ENCODE data around the gene GP1BB. TPM values are rescaled to one million over a fixed set of nuclear protein-coding genes. Genes with fewer than 3 reads are reported as not detected.

The GP1BB gene
- total and polyA plus RNA-seq, 2 donors (not counting 3 experiments of a cell fraction or from before 2014, with no cell fraction given): 1.7 to 6.2 TPM

DNA sequence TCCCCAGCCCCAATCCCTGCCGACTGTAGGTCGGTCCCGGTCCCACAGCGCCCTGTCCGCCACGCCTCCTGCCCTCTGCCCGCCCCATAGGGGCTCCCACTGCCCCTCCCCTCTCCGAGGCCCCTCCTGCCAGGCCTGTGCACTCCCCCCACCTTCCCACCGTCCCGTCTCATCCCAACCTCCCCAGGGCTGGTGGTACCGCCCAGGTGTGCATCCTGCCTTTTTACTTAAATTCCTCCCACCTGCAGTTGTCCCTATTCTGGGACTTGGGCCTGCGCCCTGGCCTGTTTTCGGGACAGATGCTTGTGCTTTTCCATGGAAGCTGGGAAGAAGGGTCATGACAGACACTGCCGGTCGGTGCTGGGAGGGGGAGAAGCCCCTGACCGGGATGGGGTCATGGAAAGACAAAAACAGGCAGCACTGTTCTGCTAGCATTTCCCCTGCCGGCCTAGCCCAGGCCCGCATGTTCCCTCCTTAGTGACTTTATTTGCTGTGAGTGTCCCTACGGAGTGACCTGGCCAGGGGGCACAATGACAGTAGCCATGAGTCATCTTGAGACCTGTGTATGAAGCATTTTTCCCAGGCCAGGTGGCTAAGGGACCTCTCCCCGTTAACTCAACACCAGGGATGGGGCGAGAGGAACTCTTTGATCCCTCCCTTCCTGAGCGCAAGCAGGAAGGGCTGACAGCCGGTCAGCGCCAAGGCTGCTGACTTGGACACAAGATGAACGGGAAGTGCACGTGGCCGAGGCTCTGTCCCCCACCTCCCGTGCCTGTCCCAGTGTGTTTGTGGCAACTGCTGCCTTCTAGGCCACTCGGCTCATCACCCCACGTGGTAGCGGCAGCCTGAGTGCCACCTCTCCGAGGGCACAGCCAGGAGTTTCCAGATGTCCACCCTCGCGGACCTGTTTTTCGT, 44.3 kb downstream of the GP1BB start:
- Histone ChIP-seq H3K9me1 (replicated peaks; ENCODE audit: control insufficient read depth, extremely low read depth, insufficient read depth, low read length) (no peaks in the 10 kb centered on the region), H3K4me3 (replicated peaks in 1 of 3; ENCODE audit: insufficient read depth in 1 of 3, low read depth in 1 of 3, low read length in 3 of 3) (no peak overlapping the region), H3K36me3 (ENCODE audit: control insufficient read depth in 2 of 2, extremely low read depth in 1 of 2, insufficient read depth in 2 of 2, low read length in 2 of 2) (peaks cover 0 to 3% of the 10 kb centered on the region in 2 experiments), H3K9ac (replicated peaks; ENCODE audit: extremely low read depth, insufficient read depth, low read length) (no peak overlapping the region), H3K27me3 (ENCODE audit: control insufficient read depth in 2 of 2, insufficient read depth in 2 of 2, low read length in 2 of 2) (peaks cover 10 to 16% of the 10 kb centered on the region in 2 experiments), H3K9me3 (replicated peaks; ENCODE audit: control insufficient read depth, insufficient read depth, low read length) (no peaks in the 10 kb centered on the region), H3K27ac (ENCODE audit: insufficient read depth, low read depth, low read length) (no peak overlapping the region), H3K79me2 (ENCODE audit: control insufficient read depth, insufficient read depth, low read length) (peaks cover 17% of the 10 kb centered on the region), H2AFZ (ENCODE audit: low read depth, low read length) (no peak overlapping the region), H3K4me2 (ENCODE audit: insufficient read depth, low read length) (no peak overlapping the region), H3K4me1 (ENCODE audit: control insufficient read depth, extremely low read depth, insufficient read depth, low read length) (peaks cover 9% of the 10 kb centered on the region), H4K20me1 (replicated peaks; ENCODE audit: control insufficient read depth, extremely low read depth, insufficient read depth, low read length) (no peaks in the 10 kb centered on the region)
- ChIA-PET CTCF (interaction anchor here (1.2 kb wide), 1 partner anchor 142 kb away, joined by 3 read pairs; no protein-coding TSS in a partner anchor), POLR2A (no interaction called here)
- dilution Hi-C loops (cut with MboI; ENCODE audit: extremely low pct_ligation_motif_present, low sequenced_read_pairs): no loop called here
- FAIRE-seq (peak; percentile 37), DNase-seq (ENCODE audit: low read depth, low spot score) (no peak)
- no TSS peak for BruUV-seq (replicated peaks)
- TF ChIP-seq MYC (IDR thresholded peaks at IDR 0.05; ENCODE audit: low read depth, low read length) (no peak), EZH2 (IDR thresholded peaks at IDR 0.05; ENCODE audit: borderline replicate concordance, low read depth, low read length, severe bottlenecking) (no peak), GATA2 (IDR thresholded peaks at IDR 0.05; ENCODE audit: insufficient read depth, insufficient read length, low read depth, low read length) (no peak), POLR2A (IDR thresholded peaks at IDR 0.05; ENCODE audit: low read depth, low read length) (no peak), POLR2AphosphoS5 (IDR thresholded peaks at IDR 0.05; ENCODE audit: insufficient read depth, low read depth, low read length) (no peak), FOS (IDR thresholded peaks at IDR 0.05; ENCODE audit: borderline replicate concordance, insufficient read depth, low read length) (no peak), JUN (IDR thresholded peaks at IDR 0.05; ENCODE audit: borderline replicate concordance, insufficient read depth, insufficient read length, low read depth) (no peak)
- TF ChIP-seq, protein P1, sequence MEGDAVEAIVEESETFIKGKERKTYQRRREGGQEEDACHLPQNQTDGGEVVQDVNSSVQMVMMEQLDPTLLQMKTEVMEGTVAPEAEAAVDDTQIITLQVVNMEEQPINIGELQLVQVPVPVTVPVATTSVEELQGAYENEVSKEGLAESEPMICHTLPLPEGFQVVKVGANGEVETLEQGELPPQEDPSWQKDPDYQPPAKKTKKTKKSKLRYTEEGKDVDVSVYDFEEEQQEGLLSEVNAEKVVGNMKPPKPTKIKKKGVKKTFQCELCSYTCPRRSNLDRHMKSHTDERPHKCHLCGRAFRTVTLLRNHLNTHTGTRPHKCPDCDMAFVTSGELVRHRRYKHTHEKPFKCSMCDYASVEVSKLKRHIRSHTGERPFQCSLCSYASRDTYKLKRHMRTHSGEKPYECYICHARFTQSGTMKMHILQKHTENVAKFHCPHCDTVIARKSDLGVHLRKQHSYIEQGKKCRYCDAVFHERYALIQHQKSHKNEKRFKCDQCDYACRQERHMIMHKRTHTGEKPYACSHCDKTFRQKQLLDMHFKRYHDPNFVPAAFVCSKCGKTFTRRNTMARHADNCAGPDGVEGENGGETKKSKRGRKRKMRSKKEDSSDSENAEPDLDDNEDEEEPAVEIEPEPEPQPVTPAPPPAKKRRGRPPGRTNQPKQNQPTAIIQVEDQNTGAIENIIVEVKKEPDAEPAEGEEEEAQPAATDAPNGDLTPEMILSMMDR (IDR thresholded peaks at IDR 0.05; ENCODE audit: extremely low read depth in 1 of 2, insufficient read depth in 1 of 2, low read depth in 1 of 2, low read length in 2 of 2): no peak
- TF ChIP-seq, protein P2, sequence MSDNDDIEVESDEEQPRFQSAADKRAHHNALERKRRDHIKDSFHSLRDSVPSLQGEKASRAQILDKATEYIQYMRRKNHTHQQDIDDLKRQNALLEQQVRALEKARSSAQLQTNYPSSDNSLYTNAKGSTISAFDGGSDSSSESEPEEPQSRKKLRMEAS (IDR thresholded peaks at IDR 0.05; ENCODE audit: insufficient read depth, insufficient read length): no peak
- intact Hi-C loops (cut with micrococcal nuclease): loop anchor here (1.0 kb wide), 1 partner anchor 37 kb away; no protein-coding TSS in a partner anchor

Data from endothelial cell of umbilical vein (primary cell).